Natural killer cell (primary cell): ENCODE data around the gene KLK13. TPM values are rescaled to one million over a fixed set of nuclear protein-coding genes. Genes with fewer than 3 reads are reported as not detected.

Source experiments
- ATAC-seq, 3 donors: fragments of 150-1000 bp in 2 of 3; fragments of 200-7000 bp in 1 of 3; cut with Tn5 transposase; 1 replicate in 1 of 3; 2 replicates in 2 of 3; pipeline ENCODE4 v1.10.0; 2021; ENCODE audit warnings: mild to moderate bottlenecking in 2 of 3, moderate library complexity in 2 of 3
- DNase-seq, 2 donors: peaks; one replicate each; pipeline versions ENCODE4 v3.0.0 to v3.0.0-alpha.2; 2013 to 2021; ENCODE audit warnings: mixed read lengths in 1 of 2
- H3K27ac ChIP-seq: one replicate; pipeline ENCODE4 v1.5.1; 2013; ENCODE audit warnings: mild to moderate bottlenecking, low read length
- H3K27me3 ChIP-seq: one replicate; pipeline ENCODE4 v1.6.1; 2013; ENCODE audit warnings: low read length; ENCODE audit not compliant: control insufficient read depth, insufficient read depth
- H3K36me3 ChIP-seq: one replicate; pipeline ENCODE4 v1.6.1; 2013; ENCODE audit warnings: low read length; ENCODE audit not compliant: control insufficient read depth, insufficient read depth
- H3K4me1 ChIP-seq: one replicate; pipeline ENCODE4 v1.6.1; 2013; ENCODE audit warnings: low read length; ENCODE audit not compliant: control insufficient read depth, insufficient read depth
- H3K4me3 ChIP-seq: one replicate; pipeline ENCODE4 v1.5.1; 2013; ENCODE audit warnings: low read length
- H3K9me3 ChIP-seq: one replicate; pipeline ENCODE4 v1.6.1; 2013; ENCODE audit warnings: low read length; ENCODE audit not compliant: control insufficient read depth, insufficient read depth
- H3K27ac Mint-ChIP-seq, 2 donors: one replicate each; pipeline ENCODE4 v1.8.0; 2022; ENCODE audit warnings: mild to moderate bottlenecking in 2 of 2, mixed read lengths in 2 of 2, moderate library complexity in 1 of 2
- H3K27me3 Mint-ChIP-seq, 2 donors: one replicate each; pipeline ENCODE4 v1.8.0; 2022; ENCODE audit warnings: low read depth in 2 of 2, mixed read lengths in 2 of 2
- H3K36me3 Mint-ChIP-seq: one replicate; pipeline ENCODE4 v1.8.0; 2022; ENCODE audit warnings: mixed read lengths
- H3K4me1 Mint-ChIP-seq, 2 donors: one replicate each; pipeline ENCODE4 v1.8.0; 2022; ENCODE audit warnings: mixed read lengths in 2 of 2
- H3K4me3 Mint-ChIP-seq: one replicate; pipeline ENCODE4 v1.8.0; 2022; ENCODE audit warnings: mild to moderate bottlenecking, moderate library complexity, mixed read lengths
- H3K9me3 Mint-ChIP-seq, 2 donors: one replicate each; pipeline ENCODE4 v1.8.0; 2022; ENCODE audit warnings: mixed read lengths in 2 of 2
- WGBS: methylation state at CpG from one replicate; pipeline ENCODE4 v1.1.7; 2013; ENCODE audit warnings: missing lambda C conversion rate; ENCODE audit not compliant: insufficient coverage; 5-methylcytosine and 5-hydroxymethylcytosine counted together
- intact Hi-C: fragments of 100-400 bp; cut with micrococcal nuclease; formaldehyde crosslinking; loops from one replicate; pipeline ENCODE4 v1.14.2; 2022
- total RNA-seq, 4 donors: library from RNA; stranded (reverse); fragments of 120-200 nt in 1 of 4; gene quantifications; one replicate each; pipeline versions ENCODE4 v1.2.3 to v1.2.4, GENCODE V29; 2013 to 2022
- TF ChIP-seq, protein P1 (sequence below): fragments of 200-600 bp; IDR thresholded peaks from one replicate; pipeline ENCODE4 v1.8.0; 2022; ENCODE audit warnings: antibody characterized with exemption

The KLK13 gene
- total RNA-seq, 3 donors from 2014 or later (not counting 1 experiment from before 2014, with no cell fraction given): not detected

DNA sequence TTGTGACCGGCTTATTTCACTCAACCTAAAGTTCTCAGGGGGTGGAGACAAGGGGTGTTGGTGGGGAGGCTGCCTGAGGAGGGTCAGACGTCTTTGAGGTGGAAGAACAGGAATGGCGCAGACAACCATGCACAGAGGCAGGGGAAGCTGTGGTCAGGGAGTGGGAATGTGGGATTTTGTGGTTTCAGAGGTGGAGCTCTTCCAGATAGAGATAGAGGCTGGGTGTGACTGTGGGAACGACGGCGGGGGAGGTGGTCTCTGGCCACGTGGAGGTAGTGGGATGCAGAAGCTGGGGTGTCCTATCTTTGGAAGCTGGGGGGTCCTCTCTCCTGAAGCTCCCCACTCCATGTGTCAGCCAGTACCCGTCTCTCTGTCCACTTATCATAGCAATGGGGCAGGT is 25.6 kb upstream of the KLK13 start:
- DNase-seq (no peak), ATAC-seq (no peak)
- Mint-ChIP-seq H3K9me3 (no peaks in the 10 kb centered on the region), H3K4me3 (no peak overlapping the region), H3K27ac (no peak overlapping the region), H3K27me3 (no peaks in the 10 kb centered on the region), H3K4me1 (peaks cover 0 to 3% of the 10 kb centered on the region in 2 donors), H3K36me3 (no peaks in the 10 kb centered on the region)
- Histone ChIP-seq H3K36me3 (no peaks in the 10 kb centered on the region), H3K4me3 (no peak overlapping the region), H3K27ac (no peak overlapping the region), H3K4me1 (peaks cover 5% of the 10 kb centered on the region), H3K9me3 (no peaks in the 10 kb centered on the region), H3K27me3 (no peaks in the 10 kb centered on the region)
- TF ChIP-seq, protein P1, sequence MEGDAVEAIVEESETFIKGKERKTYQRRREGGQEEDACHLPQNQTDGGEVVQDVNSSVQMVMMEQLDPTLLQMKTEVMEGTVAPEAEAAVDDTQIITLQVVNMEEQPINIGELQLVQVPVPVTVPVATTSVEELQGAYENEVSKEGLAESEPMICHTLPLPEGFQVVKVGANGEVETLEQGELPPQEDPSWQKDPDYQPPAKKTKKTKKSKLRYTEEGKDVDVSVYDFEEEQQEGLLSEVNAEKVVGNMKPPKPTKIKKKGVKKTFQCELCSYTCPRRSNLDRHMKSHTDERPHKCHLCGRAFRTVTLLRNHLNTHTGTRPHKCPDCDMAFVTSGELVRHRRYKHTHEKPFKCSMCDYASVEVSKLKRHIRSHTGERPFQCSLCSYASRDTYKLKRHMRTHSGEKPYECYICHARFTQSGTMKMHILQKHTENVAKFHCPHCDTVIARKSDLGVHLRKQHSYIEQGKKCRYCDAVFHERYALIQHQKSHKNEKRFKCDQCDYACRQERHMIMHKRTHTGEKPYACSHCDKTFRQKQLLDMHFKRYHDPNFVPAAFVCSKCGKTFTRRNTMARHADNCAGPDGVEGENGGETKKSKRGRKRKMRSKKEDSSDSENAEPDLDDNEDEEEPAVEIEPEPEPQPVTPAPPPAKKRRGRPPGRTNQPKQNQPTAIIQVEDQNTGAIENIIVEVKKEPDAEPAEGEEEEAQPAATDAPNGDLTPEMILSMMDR: no peak
- intact Hi-C loops: loop anchor here (5.0 to 10.0 kb wide), 2 partner anchors 68 to 156 kb away; no protein-coding TSS in a partner anchor
- WGBS: 70% methylated on average over 8 of the region's 8 CpGs

- H3K9me3 Mint-ChIP-seq: no peaks in the 10 kb centered on the region
- TF ChIP-seq, protein P1: no peak
- Histone ChIP-seq H3K4me1 (no peaks in the 10 kb centered on the region), H3K27me3 (no peaks in the 10 kb centered on the region), H3K36me3 (no peaks in the 10 kb centered on the region), H3K27ac (no peak overlapping the region), H3K4me3 (no peak overlapping the region), H3K9me3 (no peaks in the 10 kb centered on the region)
- no peak for DNase-seq
- 90% methylated on average over 17 of the region's 17 CpGs for WGBS
- H3K4me3 Mint-ChIP-seq: no peak overlapping the region
- H3K27me3 Mint-ChIP-seq: no peaks in the 10 kb centered on the region
- no peak for ATAC-seq
- peaks cover 0 to 3% of the 10 kb centered on the region in 2 donors for H3K4me1 Mint-ChIP-seq
- no peaks in the 10 kb centered on the region for H3K36me3 Mint-ChIP-seq
- no peak overlapping the region for H3K27ac Mint-ChIP-seq
- intact Hi-C loops: loop anchor here (5.0 to 10.0 kb wide), 2 partner anchors 67 to 155 kb away; no protein-coding TSS in a partner anchor
Measured at GRCh38 chr19:51089786-51090185, 24.9 kb upstream of the KLK13 start.

DNA sequence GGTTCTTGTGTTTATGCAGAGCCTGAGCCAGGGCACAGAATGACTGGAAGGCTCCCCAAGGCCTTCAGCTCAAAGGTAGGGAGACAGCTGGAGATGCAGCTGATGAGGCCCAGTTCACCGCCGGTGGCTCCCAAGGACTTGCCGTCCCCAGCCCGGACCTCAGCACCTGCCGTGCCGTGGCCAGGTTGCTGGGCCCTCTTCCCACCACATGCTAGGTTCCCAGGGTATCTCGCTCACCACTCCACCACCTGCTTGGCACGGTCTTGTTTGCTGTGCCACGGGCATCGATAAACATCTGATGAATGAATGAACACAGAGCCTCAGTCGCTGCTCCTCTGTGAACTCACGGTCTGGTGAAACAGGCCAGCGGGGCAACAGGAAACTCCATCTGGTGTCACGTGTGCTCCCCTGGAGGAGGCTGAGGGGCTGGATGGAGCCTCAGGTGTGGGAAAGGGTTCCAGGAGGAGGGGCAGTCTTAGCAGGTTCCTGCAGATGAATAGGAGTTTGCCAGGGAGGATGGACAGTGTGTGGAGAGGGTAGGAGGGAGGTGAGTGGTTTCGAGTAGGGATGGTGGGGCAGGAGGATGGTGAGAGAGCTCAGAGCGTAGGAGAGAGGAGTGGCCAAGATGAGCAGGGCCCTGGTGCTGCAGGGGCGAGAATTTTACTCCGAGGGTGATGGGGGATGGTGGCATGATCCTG is 21.4 kb upstream of the KLK13 start:
- no peak overlapping the region for H3K4me3 Mint-ChIP-seq
- DNase-seq (no peak), ATAC-seq (no peak)
- H3K27me3 ChIP-seq: no peaks in the 10 kb centered on the region
- H3K4me1 ChIP-seq: no peaks in the 10 kb centered on the region
- H3K9me3 ChIP-seq: no peaks in the 10 kb centered on the region
- peaks cover 9 to 12% of the 10 kb centered on the region in 2 donors for H3K27me3 Mint-ChIP-seq
- no peaks in the 10 kb centered on the region for H3K36me3 Mint-ChIP-seq
- H3K36me3 ChIP-seq: no peaks in the 10 kb centered on the region
- WGBS: 92% methylated on average over 18 of the region's 18 CpGs
- TF ChIP-seq, protein P1: no peak
- H3K27ac Mint-ChIP-seq: no peak overlapping the region
- intact Hi-C loops: no loop called here
- no peaks in the 10 kb centered on the region for H3K9me3 Mint-ChIP-seq
- no peak overlapping the region for H3K4me3 ChIP-seq
- no peak overlapping the region for H3K27ac ChIP-seq
- peaks cover 0 to 4% of the 10 kb centered on the region in 2 donors for H3K4me1 Mint-ChIP-seq

DNA sequence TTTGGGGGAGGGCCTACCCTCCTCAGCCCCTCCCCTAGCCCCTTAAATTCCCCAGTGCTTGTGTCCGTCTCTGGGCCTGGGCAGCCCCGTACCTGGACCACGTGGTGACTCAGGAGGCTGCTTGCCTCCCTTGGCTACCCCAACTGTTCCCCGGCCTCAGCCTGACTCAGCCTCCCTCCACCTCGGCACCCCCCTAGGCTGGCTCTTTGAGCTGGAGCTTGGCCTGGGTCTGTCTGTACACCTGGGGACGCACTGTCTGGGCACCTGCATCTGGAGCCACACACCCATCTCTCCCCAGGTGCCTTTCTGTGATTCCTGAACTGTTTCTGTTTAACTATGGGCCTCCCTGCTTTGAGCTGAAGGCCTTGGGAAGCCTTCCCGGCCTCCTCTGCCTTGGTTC is 19.6 kb upstream of the KLK13 start:
- intact Hi-C loops: no loop called here
- DNase-seq (no peak), ATAC-seq (no peak)
- no peaks in the 10 kb centered on the region for H3K27me3 ChIP-seq
- peaks cover 0 to 4% of the 10 kb centered on the region in 2 donors for H3K4me1 Mint-ChIP-seq
- peaks cover 9 to 12% of the 10 kb centered on the region in 2 donors for H3K27me3 Mint-ChIP-seq
- H3K27ac Mint-ChIP-seq: no peak overlapping the region
- no peaks in the 10 kb centered on the region for H3K36me3 Mint-ChIP-seq
- H3K9me3 Mint-ChIP-seq: no peaks in the 10 kb centered on the region
- no peaks in the 10 kb centered on the region for H3K9me3 ChIP-seq
- no peaks in the 10 kb centered on the region for H3K36me3 ChIP-seq
- H3K27ac ChIP-seq: no peak overlapping the region
- no peak overlapping the region for H3K4me3 ChIP-seq
- no peaks in the 10 kb centered on the region for H3K4me1 ChIP-seq
- TF ChIP-seq, protein P1: no peak
- no peak overlapping the region for H3K4me3 Mint-ChIP-seq
- 82% methylated on average over 6 of the region's 7 CpGs for WGBS
